PFSK-1 (cell line): Measurements from ENCODE around the gene SAPCD1.

Source experiments
- FOXP2 ChIP-seq: optimal IDR thresholded peaks from 2 replicates; pipeline ENCODE3; 2011; ENCODE audit warnings: borderline replicate concordance, control low read depth, inconsistent platforms; ENCODE audit not compliant: insufficient read depth; ENCODE audit errors: extremely low read length, extremely low read depth
- POLR2AphosphoS5 ChIP-seq: IDR thresholded peaks from 2 replicates; pipeline ENCODE4 v1.6.1; 2012; ENCODE audit warnings: low read depth, mild to moderate bottlenecking, control low read depth, low read length, moderate library complexity
- SIN3A ChIP-seq: IDR thresholded peaks from 2 replicates; pipeline ENCODE4 v1.6.1; 2012; ENCODE audit warnings: mild to moderate bottlenecking, low read length, moderate library complexity, borderline replicate concordance; ENCODE audit not compliant: insufficient read depth
- TAF1 ChIP-seq: IDR thresholded peaks from 2 replicates; pipeline ENCODE4 v1.6.1; 2012; ENCODE audit warnings: low read length, control low read depth, borderline replicate concordance; ENCODE audit not compliant: insufficient read depth
- TF ChIP-seq, protein P1 (sequence below), 2 experiments: IDR thresholded peaks; 2 replicates each; pipeline versions ENCODE4 v1.6.1 to v1.8.0; 2011 to 2012; ENCODE audit warnings: low read depth in 2 of 2, low read length in 2 of 2, control low read depth in 1 of 2, inconsistent platforms in 1 of 2, mild to moderate bottlenecking in 1 of 2, moderate library complexity in 1 of 2; ENCODE audit not compliant: insufficient read depth in 1 of 2

The SAPCD1 gene

DNA sequence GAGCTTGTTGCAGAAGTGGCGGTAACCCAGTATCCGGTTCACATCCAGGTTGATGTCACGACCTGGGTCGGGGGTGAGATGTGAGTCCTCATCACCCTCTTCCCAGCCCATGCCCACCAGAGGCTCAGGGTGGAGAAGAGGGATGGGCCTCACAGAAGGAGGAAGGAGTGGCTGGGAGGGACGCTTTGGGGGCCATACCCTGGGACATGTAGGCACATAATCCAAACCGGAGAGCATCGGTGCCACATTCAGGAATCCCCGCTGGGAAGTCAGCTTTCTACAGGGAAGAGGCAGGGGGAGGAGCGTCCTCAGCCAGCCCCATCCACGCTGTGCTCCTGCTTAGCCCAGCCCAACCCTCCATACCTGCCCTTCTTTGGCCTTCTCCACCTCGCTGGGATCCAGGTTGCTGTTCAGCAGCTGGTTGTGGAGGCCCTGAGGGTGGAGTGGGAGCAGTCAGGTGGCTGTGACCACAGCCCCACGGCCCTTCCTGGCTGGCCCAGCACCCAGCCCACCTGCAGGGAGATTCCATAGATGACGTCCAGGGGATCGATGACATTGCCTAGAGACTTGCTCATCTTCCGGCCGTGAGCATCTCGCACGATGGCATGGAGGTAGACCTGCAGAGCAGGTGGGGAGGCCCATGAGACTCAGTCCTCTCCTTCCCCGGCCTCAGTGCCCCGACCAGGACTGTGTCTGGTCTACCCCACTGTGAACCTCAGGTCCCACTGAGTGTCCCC is 18.2 kb downstream of the SAPCD1 start:
- TF ChIP-seq FOXP2 (no peak), TAF1 (no peak), SIN3A (no peak), POLR2AphosphoS5 (no peak)
- TF ChIP-seq, protein P1, sequence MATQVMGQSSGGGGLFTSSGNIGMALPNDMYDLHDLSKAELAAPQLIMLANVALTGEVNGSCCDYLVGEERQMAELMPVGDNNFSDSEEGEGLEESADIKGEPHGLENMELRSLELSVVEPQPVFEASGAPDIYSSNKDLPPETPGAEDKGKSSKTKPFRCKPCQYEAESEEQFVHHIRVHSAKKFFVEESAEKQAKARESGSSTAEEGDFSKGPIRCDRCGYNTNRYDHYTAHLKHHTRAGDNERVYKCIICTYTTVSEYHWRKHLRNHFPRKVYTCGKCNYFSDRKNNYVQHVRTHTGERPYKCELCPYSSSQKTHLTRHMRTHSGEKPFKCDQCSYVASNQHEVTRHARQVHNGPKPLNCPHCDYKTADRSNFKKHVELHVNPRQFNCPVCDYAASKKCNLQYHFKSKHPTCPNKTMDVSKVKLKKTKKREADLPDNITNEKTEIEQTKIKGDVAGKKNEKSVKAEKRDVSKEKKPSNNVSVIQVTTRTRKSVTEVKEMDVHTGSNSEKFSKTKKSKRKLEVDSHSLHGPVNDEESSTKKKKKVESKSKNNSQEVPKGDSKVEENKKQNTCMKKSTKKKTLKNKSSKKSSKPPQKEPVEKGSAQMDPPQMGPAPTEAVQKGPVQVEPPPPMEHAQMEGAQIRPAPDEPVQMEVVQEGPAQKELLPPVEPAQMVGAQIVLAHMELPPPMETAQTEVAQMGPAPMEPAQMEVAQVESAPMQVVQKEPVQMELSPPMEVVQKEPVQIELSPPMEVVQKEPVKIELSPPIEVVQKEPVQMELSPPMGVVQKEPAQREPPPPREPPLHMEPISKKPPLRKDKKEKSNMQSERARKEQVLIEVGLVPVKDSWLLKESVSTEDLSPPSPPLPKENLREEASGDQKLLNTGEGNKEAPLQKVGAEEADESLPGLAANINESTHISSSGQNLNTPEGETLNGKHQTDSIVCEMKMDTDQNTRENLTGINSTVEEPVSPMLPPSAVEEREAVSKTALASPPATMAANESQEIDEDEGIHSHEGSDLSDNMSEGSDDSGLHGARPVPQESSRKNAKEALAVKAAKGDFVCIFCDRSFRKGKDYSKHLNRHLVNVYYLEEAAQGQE (IDR thresholded peaks at IDR 0.05; ENCODE audit: insufficient read depth in 1 of 2, low read depth in 2 of 2, low read length in 2 of 2): no peak

DNA sequence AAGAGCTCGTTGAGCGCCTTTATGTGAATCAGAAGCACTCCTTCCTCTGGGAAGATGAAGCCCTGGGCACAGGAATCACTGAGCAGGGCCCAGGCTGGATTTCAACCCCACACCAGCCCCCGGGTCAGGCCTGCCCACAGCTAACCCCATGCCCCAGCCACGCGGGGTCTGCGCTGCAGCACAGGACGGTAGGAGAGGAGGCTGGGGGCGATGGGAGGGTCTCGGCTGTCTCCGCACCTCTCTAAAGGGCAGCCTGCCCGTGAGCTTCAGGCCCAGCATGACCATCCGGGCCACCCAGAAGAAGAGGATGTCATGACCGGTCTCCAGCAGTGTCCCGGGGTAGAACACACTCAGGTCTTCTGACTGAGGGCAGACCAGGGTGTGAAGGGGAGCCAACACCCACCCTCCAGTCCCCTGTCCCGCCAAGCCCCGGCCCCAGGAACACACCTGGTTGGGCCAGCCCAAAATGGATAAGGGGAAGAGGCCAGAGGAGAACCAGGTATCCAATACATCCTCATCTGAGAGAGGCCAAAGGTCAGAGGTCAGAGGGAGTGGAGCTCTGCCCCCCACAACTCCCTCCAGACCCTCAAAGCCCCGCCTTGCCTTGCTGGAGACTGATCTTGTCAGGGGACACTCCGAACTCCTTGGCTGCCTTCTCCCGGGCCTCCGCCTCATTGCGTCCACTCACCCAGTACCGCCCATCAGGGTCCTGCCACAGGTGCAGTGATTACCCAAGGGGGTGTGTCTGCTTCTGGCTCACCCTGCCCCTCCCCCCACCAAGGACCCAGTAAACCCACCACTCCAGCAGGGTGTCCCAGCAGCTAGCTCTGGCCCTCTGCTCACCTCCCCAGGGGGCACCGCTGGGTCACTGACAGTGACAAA is 19.0 kb downstream of the SAPCD1 start:
- TF ChIP-seq SIN3A: no peak
- TF ChIP-seq, protein P1 (IDR thresholded peaks at IDR 0.05; ENCODE audit: insufficient read depth in 1 of 2, low read depth in 2 of 2, low read length in 2 of 2): no peak
- no peak; the same call in 1 of the 2 replicates for TF ChIP-seq POLR2AphosphoS5
- no peak for TF ChIP-seq TAF1
- no peak for TF ChIP-seq FOXP2

DNA sequence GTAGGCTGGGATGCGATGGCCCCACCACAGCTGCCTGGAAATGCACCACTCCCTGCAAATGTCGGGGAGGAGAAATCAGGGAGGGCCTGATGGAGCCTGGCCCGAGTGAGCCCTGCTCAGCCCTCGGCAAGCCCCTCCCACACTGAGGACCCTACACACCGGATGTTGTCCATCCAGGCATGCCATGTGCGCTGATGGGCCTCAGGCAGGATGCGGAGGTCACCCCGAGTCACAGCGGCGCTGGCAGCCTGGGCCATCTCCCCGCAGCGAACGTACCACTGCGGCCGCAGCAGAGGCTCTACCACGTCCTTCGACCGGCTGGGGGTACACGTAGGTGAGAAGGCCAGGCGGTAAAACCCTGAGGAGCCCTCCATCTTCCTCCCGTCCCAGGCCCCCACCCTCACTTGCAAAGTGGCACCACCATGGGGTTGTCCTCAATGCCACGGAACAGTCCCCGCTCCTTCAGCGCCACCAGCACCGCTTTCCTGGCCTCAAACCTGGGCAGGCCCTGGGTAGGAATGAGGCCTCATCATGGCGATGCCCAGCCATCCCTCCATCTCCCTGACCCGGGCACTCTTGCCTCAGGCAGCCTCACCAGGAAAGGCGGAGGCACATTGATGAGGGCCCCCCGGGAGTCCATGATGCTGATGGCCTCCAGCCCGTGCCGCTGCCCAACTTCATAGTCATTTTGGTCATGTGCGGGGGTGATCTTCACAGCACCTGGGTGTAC is 19.8 kb downstream of the SAPCD1 start:
- TF ChIP-seq TAF1 (no peak), SIN3A (no peak), FOXP2 (no peak), POLR2AphosphoS5 (no peak)
- TF ChIP-seq, protein P1 (IDR thresholded peaks at IDR 0.05; ENCODE audit: insufficient read depth in 1 of 2, low read depth in 2 of 2, low read length in 2 of 2): no peak

DNA sequence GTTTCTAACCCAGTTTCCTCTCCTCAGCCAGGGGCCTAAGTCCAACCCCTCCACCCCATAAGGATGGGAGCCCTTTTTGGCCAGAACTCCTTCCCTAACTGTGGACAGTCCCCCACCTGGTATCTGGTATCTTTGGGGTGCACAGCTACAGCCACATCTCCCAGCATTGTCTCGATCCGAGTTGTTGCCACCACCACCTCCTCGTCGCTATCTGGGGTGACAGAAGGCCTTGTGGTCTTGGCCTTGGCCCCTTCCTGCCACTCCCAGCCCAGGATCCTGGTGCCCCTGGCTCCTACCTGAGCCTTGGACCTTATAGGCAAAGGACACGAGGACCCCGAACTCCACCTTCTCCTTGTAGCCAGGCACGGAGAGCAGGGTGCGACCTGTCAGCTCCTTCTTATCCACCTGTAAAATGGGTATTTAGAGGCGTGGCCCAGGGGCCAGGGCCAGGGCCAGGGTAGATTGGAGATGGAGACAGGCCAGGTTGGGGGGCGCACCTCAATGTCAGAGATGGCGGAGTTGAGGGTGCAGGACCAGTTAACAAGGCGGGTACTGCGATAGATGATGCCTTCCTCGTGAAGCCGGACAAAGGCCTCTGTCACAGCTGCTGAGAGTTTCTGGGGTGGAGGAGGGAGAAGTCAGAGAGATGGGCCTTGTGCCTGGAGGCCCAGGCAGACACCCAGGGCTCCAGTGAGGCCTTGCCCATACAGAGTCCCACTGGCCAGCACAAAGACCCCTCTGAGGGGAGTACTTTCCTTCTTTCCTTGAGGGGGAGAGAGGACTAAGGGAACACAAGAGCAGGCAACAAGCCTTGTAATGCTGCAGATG is 21.9 kb downstream of the SAPCD1 start:
- TF ChIP-seq, protein P1 (IDR thresholded peaks at IDR 0.05; ENCODE audit: insufficient read depth in 1 of 2, low read depth in 2 of 2, low read length in 2 of 2): no peak
- TF ChIP-seq FOXP2: no peak
- no peak for TF ChIP-seq POLR2AphosphoS5
- no peak for TF ChIP-seq TAF1
- TF ChIP-seq SIN3A: no peak
